Neural progenitor cell (in vitro differentiated cells): ENCODE measurements around the gene DLGAP4. TPM values are rescaled to one million over a fixed set of nuclear protein-coding genes. Genes with fewer than 3 reads are reported as not detected.

ENCODE experiments used
- DNase-seq: peaks from one replicate; pipeline ENCODE4 v3.0.0-alpha.2; 2016; ENCODE audit warnings: low spot score
- H2AFZ ChIP-seq: fragments of 200-600 bp; sonication (generic); replicated peaks from 2 replicates; pipeline ENCODE4 v1.6.1; 2016; ENCODE audit warnings: antibody characterized with exemption
- H3F3A ChIP-seq: fragments of 200-600 bp; sonication (generic); 2 replicates; pipeline ENCODE4 v1.6.1; 2016; ENCODE audit warnings: antibody characterized with exemption, low read depth
- H3K27ac ChIP-seq: fragments of 200-600 bp; sonication (generic); 2 replicates; pipeline ENCODE4 v1.5.1; 2016; ENCODE audit warnings: mild to moderate bottlenecking
- H3K27me3 ChIP-seq: fragments of 200-600 bp; sonication (generic); 2 replicates; pipeline ENCODE4 v1.6.1; 2016; ENCODE audit warnings: mild to moderate bottlenecking, moderate library complexity
- H3K36me3 ChIP-seq: fragments of 200-600 bp; sonication (generic); 2 replicates; pipeline ENCODE4 v1.5.1; 2016
- H3K4me1 ChIP-seq: fragments of 200-600 bp; sonication (generic); 2 replicates; pipeline ENCODE4 v1.6.1; 2016; ENCODE audit warnings: mixed run types
- H3K4me2 ChIP-seq: fragments of 200-600 bp; sonication (generic); 2 replicates; pipeline ENCODE4 v1.6.1; 2016
- H3K4me3 ChIP-seq: fragments of 200-600 bp; sonication (generic); 2 replicates; pipeline ENCODE4 v1.5.1; 2016
- H3K79me2 ChIP-seq: fragments of 200-600 bp; sonication (generic); 2 replicates; pipeline ENCODE4 v1.6.1; 2016; ENCODE audit warnings: low read depth
- H3K9ac ChIP-seq: fragments of 200-600 bp; sonication (generic); 2 replicates; pipeline ENCODE4 v1.6.1; 2016
- H3K9me3 ChIP-seq: fragments of 200-600 bp; sonication (generic); 2 replicates; pipeline ENCODE4 v1.5.1; 2016; ENCODE audit warnings: low read depth
- H4K20me1 ChIP-seq: fragments of 200-600 bp; sonication (generic); 2 replicates; pipeline ENCODE4 v1.6.1; 2016; ENCODE audit warnings: low read depth
- H3K27ac Mint-ChIP-seq: 3 replicates; pipeline ENCODE4 v1.8.0; 2021; ENCODE audit warnings: mixed read lengths
- H3K27me3 Mint-ChIP-seq: 2 replicates; pipeline ENCODE4 v1.8.0; 2022; ENCODE audit warnings: low read depth, mild to moderate bottlenecking, inconsistent platforms, moderate library complexity, mixed read lengths; ENCODE audit not compliant: insufficient read depth
- H3K36me3 Mint-ChIP-seq: 3 replicates; pipeline ENCODE4 v1.8.0; 2021; ENCODE audit warnings: mixed read lengths
- H3K4me1 Mint-ChIP-seq: 3 replicates; pipeline ENCODE4 v1.8.0; 2021; ENCODE audit warnings: mixed read lengths
- H3K4me3 Mint-ChIP-seq: 3 replicates; pipeline ENCODE4 v1.8.0; 2021; ENCODE audit warnings: mild to moderate bottlenecking, moderate library complexity, mixed read lengths
- H3K9me3 Mint-ChIP-seq: 3 replicates; pipeline ENCODE4 v1.8.0; 2020; ENCODE audit warnings: mixed read lengths
- EZH2 ChIP-seq: fragments of 200-600 bp; sonication (generic); IDR thresholded peaks from 2 replicates; pipeline ENCODE4 v1.6.1; 2017; ENCODE audit warnings: antibody characterized with exemption, mild to moderate bottlenecking, moderate library complexity
- EZH2phosphoT487 ChIP-seq: fragments of 200-600 bp; sonication (generic); IDR thresholded peaks from 2 replicates; pipeline ENCODE4 v1.6.1; 2017; ENCODE audit warnings: antibody characterized with exemption
- total RNA-seq: library from RNA; depleted of rRNA; stranded (reverse); fragments of >200 nt; gene quantifications from 2 replicates; pipeline ENCODE4 v1.2.3, GENCODE V29; 2015; ENCODE audit warnings: low replicate concordance
- TF ChIP-seq, protein P1 (sequence below): fragments of 200-600 bp; sonication (generic); IDR thresholded peaks from 2 replicates; pipeline ENCODE4 v1.5.1; 2017; ENCODE audit warnings: antibody characterized with exemption, mild to moderate bottlenecking

DLGAP4 gene
- total RNA-seq, 1 donor from 2014 or later, result 21.7 TPM

DNA sequence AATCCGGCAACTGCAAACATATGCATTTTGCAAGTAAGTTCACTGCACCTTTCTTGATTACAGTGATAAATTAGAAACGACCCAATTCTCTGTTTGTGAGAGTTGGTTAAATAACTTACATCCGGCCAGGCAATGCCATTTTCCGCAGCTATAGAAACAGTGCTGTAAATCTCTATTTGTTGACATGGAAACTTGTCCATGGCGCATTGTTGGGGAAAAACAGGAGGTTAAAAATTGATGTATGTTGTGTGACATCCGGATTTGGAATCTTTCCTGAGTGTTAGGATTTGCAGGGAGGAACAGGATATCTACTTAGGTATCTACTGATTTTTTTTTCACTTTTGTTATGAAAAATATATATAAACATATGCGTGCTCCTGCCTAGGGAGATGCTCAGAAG, 66.5 kb downstream of the DLGAP4 start:
- Histone ChIP-seq H3K79me2 (no peaks in the 10 kb centered on the region), H3K9ac (no peak overlapping the region)

GRCh38 chr20:36373089-36373488, 67.0 kb downstream of the DLGAP4 start:
- TF ChIP-seq, protein P1, sequence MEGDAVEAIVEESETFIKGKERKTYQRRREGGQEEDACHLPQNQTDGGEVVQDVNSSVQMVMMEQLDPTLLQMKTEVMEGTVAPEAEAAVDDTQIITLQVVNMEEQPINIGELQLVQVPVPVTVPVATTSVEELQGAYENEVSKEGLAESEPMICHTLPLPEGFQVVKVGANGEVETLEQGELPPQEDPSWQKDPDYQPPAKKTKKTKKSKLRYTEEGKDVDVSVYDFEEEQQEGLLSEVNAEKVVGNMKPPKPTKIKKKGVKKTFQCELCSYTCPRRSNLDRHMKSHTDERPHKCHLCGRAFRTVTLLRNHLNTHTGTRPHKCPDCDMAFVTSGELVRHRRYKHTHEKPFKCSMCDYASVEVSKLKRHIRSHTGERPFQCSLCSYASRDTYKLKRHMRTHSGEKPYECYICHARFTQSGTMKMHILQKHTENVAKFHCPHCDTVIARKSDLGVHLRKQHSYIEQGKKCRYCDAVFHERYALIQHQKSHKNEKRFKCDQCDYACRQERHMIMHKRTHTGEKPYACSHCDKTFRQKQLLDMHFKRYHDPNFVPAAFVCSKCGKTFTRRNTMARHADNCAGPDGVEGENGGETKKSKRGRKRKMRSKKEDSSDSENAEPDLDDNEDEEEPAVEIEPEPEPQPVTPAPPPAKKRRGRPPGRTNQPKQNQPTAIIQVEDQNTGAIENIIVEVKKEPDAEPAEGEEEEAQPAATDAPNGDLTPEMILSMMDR, result no peak
- H3K4me1 Mint-ChIP-seq, result no peaks in the 10 kb centered on the region
- Histone ChIP-seq H3K4me1 (peaks cover 4% of the 10 kb centered on the region), H2AFZ (no peak overlapping the region), H3K79me2 (no peaks in the 10 kb centered on the region), H3K36me3 (no peaks in the 10 kb centered on the region), H3K27me3 (no peaks in the 10 kb centered on the region), H3K27ac (no peak overlapping the region), H4K20me1 (no peaks in the 10 kb centered on the region), H3K4me2 (no peak overlapping the region), H3F3A (no peaks in the 10 kb centered on the region), H3K9me3 (no peaks in the 10 kb centered on the region), H3K4me3 (no peak overlapping the region), H3K9ac (no peak overlapping the region)
- H3K4me3 Mint-ChIP-seq, result no peak overlapping the region
- no peaks in the 10 kb centered on the region for H3K9me3 Mint-ChIP-seq
- no peak overlapping the region for H3K27ac Mint-ChIP-seq
- no peak for DNase-seq
- no peaks in the 10 kb centered on the region for H3K36me3 Mint-ChIP-seq
- peaks cover 7% of the 10 kb centered on the region for H3K27me3 Mint-ChIP-seq

More for the DNA sequence above, 66.5 kb downstream of the DLGAP4 start:
- Histone ChIP-seq H3K4me2 (no peak overlapping the region), H2AFZ (no peak overlapping the region), H3K36me3 (no peaks in the 10 kb centered on the region), H3K27me3 (no peaks in the 10 kb centered on the region), H3F3A (no peaks in the 10 kb centered on the region), H3K9me3 (no peaks in the 10 kb centered on the region), H3K4me3 (no peak overlapping the region), H3K27ac (no peak overlapping the region), H3K4me1 (peaks cover 4% of the 10 kb centered on the region), H4K20me1 (no peaks in the 10 kb centered on the region)
- H3K27me3 Mint-ChIP-seq, result peaks cover 7% of the 10 kb centered on the region
- no peaks in the 10 kb centered on the region for H3K36me3 Mint-ChIP-seq
- no peaks in the 10 kb centered on the region for H3K9me3 Mint-ChIP-seq
- no peaks in the 10 kb centered on the region for H3K4me1 Mint-ChIP-seq
- no peak overlapping the region for H3K27ac Mint-ChIP-seq
- TF ChIP-seq, protein P1, result no peak
- TF ChIP-seq EZH2, result no peak
- no peak for TF ChIP-seq EZH2phosphoT487
- DNase-seq, result no peak
- H3K4me3 Mint-ChIP-seq, result no peak overlapping the region

GRCh38 chr20:36374995-36375394, 68.9 kb downstream of the DLGAP4 start:
- Histone ChIP-seq H3K9ac (no peak overlapping the region), H3K4me3 (no peak overlapping the region), H2AFZ (no peak overlapping the region), H3K36me3 (no peaks in the 10 kb centered on the region), H3K79me2 (no peaks in the 10 kb centered on the region), H3K27me3 (no peaks in the 10 kb centered on the region), H4K20me1 (no peaks in the 10 kb centered on the region), H3K27ac (no peak overlapping the region), H3F3A (no peaks in the 10 kb centered on the region), H3K9me3 (no peaks in the 10 kb centered on the region), H3K4me1 (no peaks in the 10 kb centered on the region), H3K4me2 (no peak overlapping the region)
- no peaks in the 10 kb centered on the region for H3K4me1 Mint-ChIP-seq
- H3K27ac Mint-ChIP-seq, result no peak overlapping the region
- TF ChIP-seq, protein P1, result no peak
- TF ChIP-seq EZH2phosphoT487, result no peak
- TF ChIP-seq EZH2, result no peak
- H3K4me3 Mint-ChIP-seq, result no peak overlapping the region
- H3K9me3 Mint-ChIP-seq, result no peaks in the 10 kb centered on the region
- no peak for DNase-seq
- H3K27me3 Mint-ChIP-seq, result peaks cover 10% of the 10 kb centered on the region
- H3K36me3 Mint-ChIP-seq, result no peaks in the 10 kb centered on the region
